HepG2 (cell line): Measurements from ENCODE around the gene AUH. TPM values are rescaled to one million over a fixed set of nuclear protein-coding genes. Genes with fewer than 3 reads are reported as not detected.

ENCODE experiments used
- BORCS8-MEF2B ChIP-seq: sonication (generic); formaldehyde crosslinking; IDR thresholded peaks from 2 replicates; pipeline ENCODE4 v1.8.0; 2022; ENCODE audit warnings: mild to moderate bottlenecking, missing genetic modification reagents
- ELF4 ChIP-seq: sonication (generic); formaldehyde crosslinking; IDR thresholded peaks from 2 replicates; pipeline ENCODE4 v1.5.0; 2020; ENCODE audit warnings: missing genetic modification reagents, mild to moderate bottlenecking, moderate library complexity, borderline replicate concordance
- GTF3A ChIP-seq: sonication (generic); formaldehyde crosslinking; conservative IDR thresholded peaks from 2 replicates; pipeline ENCODE4 v1.4.0; 2020; ENCODE audit warnings: mild to moderate bottlenecking, missing genetic modification reagents
- HES4 ChIP-seq: sonication (generic); formaldehyde crosslinking; IDR thresholded peaks from 2 replicates; pipeline ENCODE4 v1.9.0; 2021; ENCODE audit warnings: mild to moderate bottlenecking, missing genetic modification reagents, borderline replicate concordance
- MIER2 ChIP-seq: IDR thresholded peaks from 2 replicates; pipeline ENCODE4 v1.6.1; 2016; ENCODE audit warnings: missing biosample characterization, missing genetic modification reagents
- MIER3 ChIP-seq: IDR thresholded peaks from 2 replicates; pipeline ENCODE4 v1.6.1; 2016; ENCODE audit warnings: missing compliant biosample characterization, borderline replicate concordance
- NCOA5 ChIP-seq: sonication (generic); formaldehyde crosslinking; IDR thresholded peaks from 2 replicates; pipeline ENCODE4 v1.4.0; 2020; ENCODE audit warnings: missing genetic modification reagents
- NKX3-1 ChIP-seq: sonication (generic); formaldehyde crosslinking; IDR thresholded peaks from 2 replicates; pipeline ENCODE4 v1.5.0; 2020; ENCODE audit warnings: missing genetic modification reagents
- RELA ChIP-seq: sonication (generic); formaldehyde crosslinking; IDR thresholded peaks from 2 replicates; pipeline ENCODE4 v1.4.0; 2020; ENCODE audit warnings: missing genetic modification reagents
- RFXAP ChIP-seq: sonication (generic); formaldehyde crosslinking; IDR thresholded peaks from 2 replicates; pipeline ENCODE4 v1.4.0; 2020; ENCODE audit warnings: missing genetic modification reagents, borderline replicate concordance
- RXRA ChIP-seq: sonication (generic); formaldehyde crosslinking; IDR thresholded peaks from 2 replicates; pipeline ENCODE4 v1.5.1; 2020; ENCODE audit warnings: missing genetic modification reagents
- RXRB ChIP-seq: IDR thresholded peaks from 2 replicates; pipeline ENCODE4 v1.6.1; 2016; ENCODE audit warnings: borderline replicate concordance, missing genetic modification reagents, missing compliant biosample characterization
- SMAD1 ChIP-seq: sonication (generic); formaldehyde crosslinking; IDR thresholded peaks from 2 replicates; pipeline ENCODE4 v1.4.0; 2020; ENCODE audit warnings: missing genetic modification reagents, low read depth, mild to moderate bottlenecking, borderline replicate concordance
- SOX6 ChIP-seq, 2 experiments: fragments of 450-650 bp in 1 of 2; sonication (generic) in 1 of 2; formaldehyde crosslinking in 1 of 2; IDR thresholded peaks; 2 replicates each; pipeline versions ENCODE4 v1.4.0 to v1.6.1; 2017 to 2020; ENCODE audit warnings: antibody characterized with exemption in 1 of 2, mild to moderate bottlenecking in 1 of 2, missing genetic modification reagents in 1 of 2
- SP1 ChIP-seq, 2 experiments: fragments of 450-650 bp in 1 of 2; sonication (generic) in 1 of 2; formaldehyde crosslinking in 1 of 2; IDR thresholded peaks; 2 replicates each; pipeline versions ENCODE4 v1.4.0 to v1.6.1; 2016 to 2020; ENCODE audit warnings: missing genetic modification reagents in 1 of 2
- SRY ChIP-seq: sonication (generic); formaldehyde crosslinking; IDR thresholded peaks from 2 replicates; pipeline ENCODE4 v1.8.0; 2022; ENCODE audit warnings: mild to moderate bottlenecking, missing genetic modification reagents
- TBX2 ChIP-seq: sonication (generic); formaldehyde crosslinking; IDR thresholded peaks from 2 replicates; pipeline ENCODE4 v1.5.0; 2020; ENCODE audit warnings: missing genetic modification reagents, mild to moderate bottlenecking, borderline replicate concordance
- ZNF124 ChIP-seq: sonication (generic); formaldehyde crosslinking; IDR thresholded peaks from 2 replicates; pipeline ENCODE4 v1.4.0; 2020; ENCODE audit warnings: missing genetic modification reagents
- ZNF136 ChIP-seq: sonication (generic); formaldehyde crosslinking; IDR thresholded peaks from 2 replicates; pipeline ENCODE4 v1.8.1; 2022; ENCODE audit warnings: low read depth, mild to moderate bottlenecking, moderate library complexity, missing genetic modification reagents
- ZNF362 ChIP-seq: sonication (generic); formaldehyde crosslinking; IDR thresholded peaks from 2 replicates; pipeline ENCODE4 v1.4.0; 2020; ENCODE audit warnings: missing genetic modification reagents, mild to moderate bottlenecking, borderline replicate concordance
- ZNF567 ChIP-seq: sonication (generic); formaldehyde crosslinking; IDR thresholded peaks from 2 replicates; pipeline ENCODE4 v1.8.1; 2023; ENCODE audit warnings: mild to moderate bottlenecking, missing genetic modification reagents, borderline replicate concordance
- polyA plus RNA-seq, 8 experiments: library from polyadenylated mRNA; depleted of rRNA in 3 of 8; stranded (reverse) in 7 of 8; unstranded in 1 of 8; fragments of >200 nt; fragmentation: Illumina TruSeq in 4 of 8; extraction: Trizol in 4 of 8; gene quantifications; 2 replicates each; pipeline versions ENCODE4 v1.2.1 to v1.2.3, GENCODE V29; 2011 to 2016; ENCODE audit warnings: low read depth in 4 of 8, missing spikeins in 1 of 8, mixed read lengths in 1 of 8; ENCODE audit not compliant: insufficient read depth in 1 of 8
- total RNA-seq, 5 experiments: library from RNA; depleted of rRNA; stranded (reverse); fragments of >200 nt; fragmentation: Illumina TruSeq; extraction: Trizol; gene quantifications; 2 replicates each; pipeline ENCODE4 v1.2.3, GENCODE V29; 2016; ENCODE audit warnings: low read depth in 1 of 5
- TF ChIP-seq, protein P1 (sequence below): sonication (generic); formaldehyde crosslinking; IDR thresholded peaks from 2 replicates; pipeline ENCODE4 v1.9.0; 2022; ENCODE audit warnings: missing genetic modification reagents, mild to moderate bottlenecking, borderline replicate concordance
- TF ChIP-seq, protein P2 (sequence below): sonication (generic); formaldehyde crosslinking; IDR thresholded peaks from 2 replicates; pipeline ENCODE4 v1.4.0; 2020; ENCODE audit warnings: missing genetic modification reagents, low read depth, mild to moderate bottlenecking, borderline replicate concordance

The AUH gene
- total and polyA plus RNA-seq, 2 of the 13 experiments (the other 11 are each of a cell fraction or from before 2014, with no cell fraction given) = 25.8 to 31.9 TPM

- TF ChIP-seq RFXAP (CRISPR knock-in tag) (peak; percentile 45), SOX6 (IDR thresholded peaks at IDR 0.05) (no peak), SOX6 (CRISPR knock-in tag; IDR thresholded peaks at IDR 0.05) (peak; percentile 90), NCOA5 (no peak), RXRB (CRISPR knock-in tag) (peak; percentile 99), TBX2 (CRISPR knock-in tag) (peak; percentile 58), ZNF362 (CRISPR knock-in tag) (peak; percentile 71; the same call in 1 of the 2 replicates), NKX3-1 (peak; percentile 69), MIER2 (peak; percentile 90), BORCS8-MEF2B (CRISPR knock-in tag) (peak; percentile 90), SRY (peak; percentile 50; the same call in 1 of the 2 replicates), ZNF124 (CRISPR knock-in tag) (peak; percentile 76), MIER3 (CRISPR knock-in tag) (peak; percentile 95; the same call in 1 of the 2 replicates), SP1 (IDR thresholded peaks at IDR 0.05) (no peak), SP1 (CRISPR knock-in tag; IDR thresholded peaks at IDR 0.05) (peak; percentile 78), HES4 (CRISPR knock-in tag) (peak; percentile 58; the same call in 1 of the 2 replicates), ELF4 (peak; percentile 49; the same call in 1 of the 2 replicates), ZNF136 (CRISPR knock-in tag) (no peak), RELA (CRISPR knock-in tag) (0 out of 2 replicates have a peak, but pooled peaks have one; percentile 72), RXRA (peak; percentile 97; the same call in 1 of the 2 replicates), GTF3A (CRISPR knock-in tag) (no peak), ZNF567 (CRISPR knock-in tag) (no peak), SMAD1 (CRISPR knock-in tag) (no peak)
- TF ChIP-seq, protein P1, sequence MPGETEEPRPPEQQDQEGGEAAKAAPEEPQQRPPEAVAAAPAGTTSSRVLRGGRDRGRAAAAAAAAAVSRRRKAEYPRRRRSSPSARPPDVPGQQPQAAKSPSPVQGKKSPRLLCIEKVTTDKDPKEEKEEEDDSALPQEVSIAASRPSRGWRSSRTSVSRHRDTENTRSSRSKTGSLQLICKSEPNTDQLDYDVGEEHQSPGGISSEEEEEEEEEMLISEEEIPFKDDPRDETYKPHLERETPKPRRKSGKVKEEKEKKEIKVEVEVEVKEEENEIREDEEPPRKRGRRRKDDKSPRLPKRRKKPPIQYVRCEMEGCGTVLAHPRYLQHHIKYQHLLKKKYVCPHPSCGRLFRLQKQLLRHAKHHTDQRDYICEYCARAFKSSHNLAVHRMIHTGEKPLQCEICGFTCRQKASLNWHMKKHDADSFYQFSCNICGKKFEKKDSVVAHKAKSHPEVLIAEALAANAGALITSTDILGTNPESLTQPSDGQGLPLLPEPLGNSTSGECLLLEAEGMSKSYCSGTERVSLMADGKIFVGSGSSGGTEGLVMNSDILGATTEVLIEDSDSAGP (CRISPR knock-in tag) = no peak; the same call in 1 of the 2 replicates
- TF ChIP-seq, protein P2, sequence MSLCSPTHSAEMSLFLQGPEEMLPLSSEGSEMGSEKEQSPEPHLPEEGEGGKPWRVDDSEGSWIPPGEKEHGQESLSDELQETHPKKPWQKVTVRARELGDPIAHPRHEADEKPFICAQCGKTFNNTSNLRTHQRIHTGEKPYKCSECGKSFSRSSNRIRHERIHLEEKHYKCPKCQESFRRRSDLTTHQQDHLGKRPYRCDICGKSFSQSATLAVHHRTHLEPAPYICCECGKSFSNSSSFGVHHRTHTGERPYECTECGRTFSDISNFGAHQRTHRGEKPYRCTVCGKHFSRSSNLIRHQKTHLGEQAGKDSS = peak; percentile 74; the same call in 1 of the 2 replicates
Measured at GRCh38 chr9:91197232-91198181, 164.2 kb downstream of the AUH start (continued).
